Activated CD8-positive, alpha-beta memory T cell treated with anti-CD3 and anti-CD28 coated beads, Interleukin-2, amount 50 U/mL, for 1 hour (primary cell): ENCODE measurements around the gene MAS1.
"Not testable (repeated sequence)": the region's sequence is repeated elsewhere in the genome, so short reads cannot be mapped to it uniquely, and the experiment has no call there.

Experiments used
- DNase-seq: peaks from one replicate; pipeline ENCODE4 v3.0.0-alpha.2; 2020; ENCODE audit errors: extremely low read depth

Gene MAS1

DNA sequence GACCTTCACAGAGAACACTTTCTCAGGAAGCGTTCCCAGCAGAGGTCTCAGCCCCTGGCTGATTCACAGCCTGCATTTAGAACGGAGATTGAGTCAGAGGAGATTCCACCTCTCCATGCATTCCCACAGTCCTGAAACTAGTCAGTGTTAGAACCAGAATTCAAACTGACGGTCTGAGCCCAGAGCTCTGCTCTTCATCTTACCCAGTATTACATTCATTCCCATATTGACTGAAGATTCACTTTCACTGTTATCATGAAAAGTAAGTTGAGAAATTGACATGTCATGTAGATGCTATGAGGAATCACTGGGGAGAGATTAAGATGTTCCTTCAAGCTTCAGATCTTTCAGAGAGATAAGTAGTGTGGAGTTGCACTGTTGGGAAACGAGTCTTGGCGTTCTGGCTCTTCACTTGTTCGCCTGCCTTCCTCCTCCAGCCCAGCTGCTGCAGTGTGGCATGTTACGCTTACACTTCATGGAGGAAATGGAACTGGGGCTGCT lies 28.3 kb downstream of the MAS1 start:
- DNase-seq, result no peak

DNA sequence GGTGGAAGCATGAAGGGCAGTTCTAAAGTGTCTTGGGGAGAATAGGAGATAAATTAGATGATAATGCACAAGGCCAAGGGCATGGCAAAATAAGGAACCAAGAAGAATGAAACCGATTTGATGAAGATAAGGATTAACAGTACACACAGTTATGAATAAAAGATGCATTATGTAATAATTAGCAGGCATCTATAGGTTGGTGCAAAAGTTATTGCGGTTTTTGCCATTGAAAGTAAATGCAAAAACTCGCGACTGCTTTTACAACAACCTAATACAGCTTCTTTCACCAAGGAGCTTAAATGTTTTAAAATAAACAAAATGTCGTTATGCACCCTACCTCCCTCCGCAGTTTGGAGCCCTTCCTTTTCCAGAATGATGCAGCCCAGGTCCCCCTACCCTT lies 29.0 kb downstream of the MAS1 start:
- no peak for DNase-seq

DNA sequence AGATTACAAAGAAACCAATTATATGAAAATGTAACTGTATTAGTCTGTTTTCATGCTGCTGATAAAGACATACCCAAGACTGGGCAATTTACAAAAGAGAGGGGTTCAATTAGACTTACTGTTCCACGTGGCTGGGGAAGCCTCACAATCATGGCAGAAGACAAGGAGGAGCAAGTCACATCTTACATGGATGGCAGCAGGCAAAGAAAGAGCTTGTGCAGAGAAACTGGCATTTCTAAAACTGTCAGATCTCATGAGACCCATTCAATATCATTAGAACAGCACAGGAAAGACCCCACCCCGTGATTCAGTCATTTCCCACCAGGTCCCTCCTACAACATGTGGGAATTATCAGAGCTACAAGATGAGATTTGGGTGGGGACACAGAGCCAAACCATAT lies 33.4 kb downstream of the MAS1 start:
- DNase-seq, result not testable (repeated sequence)

DNA sequence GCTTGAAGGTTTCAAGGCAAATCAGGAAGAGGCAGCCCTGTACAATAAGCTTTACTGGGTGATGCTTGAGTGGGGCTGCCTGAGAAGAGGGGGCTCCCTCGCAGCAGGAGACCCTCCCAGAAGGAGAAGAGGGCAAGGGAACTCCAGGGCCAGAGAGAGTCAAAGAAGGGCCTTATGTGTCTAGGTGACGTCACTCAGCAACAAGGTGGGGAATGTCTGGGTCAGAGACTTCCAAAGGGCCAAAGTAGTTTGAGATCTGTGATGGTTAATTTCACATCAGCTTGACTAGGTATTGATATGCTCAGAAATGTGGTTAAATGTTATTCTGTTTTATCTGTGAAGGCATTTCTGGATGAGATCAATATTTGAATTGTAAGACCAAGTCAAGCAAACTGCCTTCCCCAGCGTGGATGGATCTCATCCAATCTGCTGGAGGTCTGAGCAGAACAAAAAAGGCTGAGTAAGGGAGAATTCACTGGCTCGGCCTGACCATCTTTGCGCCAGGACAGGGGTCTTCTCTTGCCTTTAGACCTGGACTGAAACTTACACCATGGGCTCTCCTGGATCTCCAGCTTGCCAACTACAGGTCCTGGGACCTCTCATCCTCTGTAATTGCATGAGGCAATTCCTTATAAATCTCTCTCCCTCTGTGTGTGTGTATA lies 35.9 kb downstream of the MAS1 start:
- DNase-seq, result no peak

DNA sequence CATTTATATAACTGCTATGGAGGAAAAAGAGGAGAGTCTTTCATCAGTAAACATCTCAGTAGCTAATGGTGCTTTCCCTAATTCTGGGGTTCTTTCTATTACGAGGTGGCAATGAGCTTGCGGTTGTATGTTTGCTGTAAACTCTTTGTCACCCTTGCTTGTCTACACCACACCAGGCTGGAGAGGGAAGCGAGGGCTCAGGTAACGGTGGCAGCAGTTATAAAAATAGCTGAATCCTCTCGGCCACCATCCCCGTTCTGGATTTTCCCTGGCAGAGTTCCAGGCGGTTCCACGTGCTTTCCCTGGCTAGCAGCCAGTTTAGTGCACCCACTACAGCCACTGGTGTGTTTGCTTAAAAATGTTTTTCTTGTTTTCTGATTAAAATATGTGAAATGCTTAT lies 39.0 kb downstream of the MAS1 start:
- no peak for DNase-seq

DNA sequence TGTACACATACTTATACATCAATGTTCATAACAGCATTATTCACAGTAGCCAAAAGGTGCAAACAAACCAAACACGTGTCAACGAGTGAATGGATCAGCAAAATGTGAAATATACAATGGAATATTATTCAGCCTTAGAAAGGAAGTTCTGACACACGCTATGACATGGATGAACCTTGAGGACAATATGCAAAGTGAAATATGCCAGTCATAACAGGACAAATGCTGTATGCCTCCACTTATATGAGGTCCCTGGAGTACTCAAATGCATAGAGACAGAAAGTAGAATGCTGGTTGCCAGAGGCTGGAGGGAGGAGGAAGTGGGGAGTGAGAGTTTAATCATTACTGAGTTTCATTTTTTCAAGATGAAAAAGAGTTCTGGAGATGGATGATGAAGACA lies 40.3 kb downstream of the MAS1 start:
- DNase-seq, result no peak

DNA sequence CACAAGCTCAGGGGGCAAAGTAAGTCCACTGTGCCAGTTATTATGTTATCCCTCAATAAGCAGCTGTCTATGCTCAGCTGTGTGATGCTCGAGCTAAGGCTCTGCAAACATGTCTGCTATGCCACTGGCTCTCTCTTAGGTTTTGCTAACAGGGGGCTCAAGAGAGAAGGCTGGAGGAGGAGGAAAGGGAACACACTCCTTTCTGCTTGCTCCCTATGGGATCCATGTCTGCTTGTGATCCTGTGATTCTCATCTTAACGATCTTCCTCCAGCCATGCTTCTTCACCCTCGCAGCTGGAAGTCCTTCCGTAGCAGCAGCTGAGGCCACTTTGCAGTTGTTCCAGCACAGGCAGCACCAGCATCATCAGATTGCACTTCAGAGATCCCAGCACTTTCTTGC lies 41.1 kb downstream of the MAS1 start:
- DNase-seq, result no peak

DNA sequence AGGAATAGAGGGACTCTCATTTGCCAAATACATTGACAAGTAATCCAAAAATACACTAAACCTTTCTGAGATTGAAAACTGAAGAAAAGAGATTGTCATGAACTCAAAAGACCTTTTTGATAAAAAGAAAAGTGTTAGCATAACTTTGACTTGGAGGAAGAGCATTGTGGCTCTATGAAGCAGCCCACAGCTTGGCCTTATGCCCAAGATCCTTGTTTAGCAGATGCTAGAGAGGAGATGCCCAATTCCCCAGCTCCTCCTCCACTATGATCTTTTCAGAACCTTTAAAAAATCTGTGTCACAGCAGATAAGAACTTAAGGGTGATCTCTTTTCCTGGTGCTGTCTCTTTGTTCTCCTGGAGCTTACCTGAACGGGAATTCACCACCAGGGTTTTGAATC lies 42.3 kb downstream of the MAS1 start:
- no peak for DNase-seq

DNA sequence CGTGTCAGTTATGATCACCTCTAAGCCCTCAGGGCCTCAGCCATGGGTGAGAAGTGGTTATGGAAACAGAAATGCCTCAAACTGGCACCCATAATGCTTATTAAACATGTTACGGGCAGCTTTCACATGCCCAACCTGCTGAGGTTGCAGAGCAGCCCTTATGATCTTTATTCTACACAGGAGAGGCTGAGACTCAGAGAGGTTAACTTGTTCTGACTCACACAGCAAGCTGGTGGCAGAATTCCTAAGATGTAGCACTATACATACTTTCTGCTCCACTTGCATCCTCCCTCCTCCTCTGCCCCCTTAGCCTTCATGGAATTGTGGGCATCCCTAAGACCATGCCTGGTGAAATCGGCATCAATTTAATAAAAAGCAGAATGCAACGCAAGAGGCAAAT lies 43.4 kb downstream of the MAS1 start:
- DNase-seq, result no peak

DNA sequence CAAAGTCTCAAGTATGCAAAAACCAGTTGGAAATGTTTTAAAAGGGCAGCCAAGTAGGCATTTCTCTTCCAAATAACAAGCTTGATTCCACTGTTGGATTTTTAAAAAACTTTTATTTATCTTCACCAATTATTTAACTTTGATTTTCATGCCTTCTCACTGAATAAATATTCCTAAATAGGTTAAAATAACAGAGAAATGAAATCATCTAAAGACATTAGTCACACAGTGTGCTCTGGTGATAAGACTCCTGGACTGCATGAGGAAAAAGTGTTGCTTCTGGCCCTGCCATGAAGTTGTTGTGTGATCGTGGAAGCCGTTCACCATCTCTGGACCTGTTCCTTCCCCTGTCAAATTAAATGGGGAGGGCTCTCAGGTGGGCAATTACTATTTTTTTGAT lies 44.3 kb downstream of the MAS1 start:
- no peak for DNase-seq

DNA sequence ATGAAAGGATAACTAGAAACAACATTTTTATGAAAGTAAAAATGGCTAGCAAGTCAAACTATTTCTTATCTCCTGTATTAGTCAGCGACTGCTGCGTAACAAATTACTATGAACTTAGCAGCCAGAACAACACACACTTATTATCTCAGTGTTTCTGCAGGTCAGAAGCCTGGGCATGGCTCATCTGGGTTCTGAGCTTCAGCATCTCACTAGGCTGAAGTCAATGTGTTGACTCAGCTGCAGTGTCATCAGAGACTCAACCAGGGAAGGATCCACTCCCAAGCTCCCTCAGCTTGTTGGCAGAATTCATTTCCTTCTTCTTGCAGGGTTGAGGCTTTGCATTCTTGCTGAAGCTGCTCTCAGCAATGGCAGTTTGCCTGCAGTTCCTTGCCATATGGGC lies 44.8 kb downstream of the MAS1 start:
- DNase-seq, result no peak

DNA sequence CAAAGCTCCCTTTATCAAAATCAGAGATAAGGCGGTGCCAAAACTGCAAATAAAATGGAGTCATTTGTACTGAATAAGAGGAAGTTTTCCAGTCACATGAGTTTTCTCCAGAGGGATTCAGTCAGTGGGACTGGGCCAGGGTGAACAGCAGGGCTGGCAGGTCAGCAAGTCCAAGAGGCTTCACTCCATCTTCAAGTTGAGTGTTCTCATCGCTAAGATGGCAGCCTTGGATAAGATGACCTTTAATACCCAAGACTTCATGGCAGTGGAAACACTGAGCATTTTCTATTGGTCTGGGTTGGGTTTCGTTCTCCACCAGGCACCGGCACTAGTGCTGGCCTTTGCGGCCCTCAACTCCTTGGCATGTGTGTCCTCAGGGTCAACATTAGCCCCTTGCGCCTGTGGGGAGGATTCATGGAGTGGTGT lies 48.8 kb downstream of the MAS1 start:
- DNase-seq, result no peak
